CD4-positive, alpha-beta T cell treated with Interleukin-2 at 100 ng/mL for 4 hours (primary cell): ENCODE measurements around the gene PPP1R8.
"Not testable (repeated sequence)": the region's sequence is repeated elsewhere in the genome, so short reads cannot be mapped to it uniquely, and the experiment has no call there.

Source experiments
- DNase-seq: peaks from one replicate; pipeline ENCODE4 v3.0.0-alpha.2; 2020; ENCODE audit warnings: low spot score

PPP1R8 gene

GRCh38 chr1:27830621-27831440, at the start of gene PPP1R8:
Gene PPP1R8, plus strand, starts transcription at chr1:27830782. Its CDS starts 54 bp downstream, at chr1:27830836.
- peak; percentile 89 for DNase-seq

- DNase-seq, result no peak
Measured at GRCh38 chr1:27782950-27783349, 47.6 kb upstream of the PPP1R8 start.

DNA sequence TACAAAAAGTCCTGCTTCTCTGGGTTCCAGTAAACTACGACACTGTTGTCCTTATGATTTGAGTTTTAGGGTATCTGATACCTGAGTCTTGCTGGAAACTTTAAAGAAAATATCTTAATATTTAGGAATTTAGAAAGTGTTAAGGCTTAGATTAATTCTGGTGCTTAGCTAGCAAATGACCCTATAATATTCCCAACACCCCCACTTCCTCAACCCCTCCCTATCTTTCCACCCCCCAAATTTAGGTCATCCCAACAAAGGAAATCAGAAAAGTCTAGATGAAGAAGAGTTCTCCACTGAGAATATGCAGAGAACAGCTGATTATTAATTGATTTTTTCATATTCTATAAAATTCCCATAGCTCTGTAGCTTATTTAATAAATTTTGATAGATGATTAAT, 45.9 kb upstream of the PPP1R8 start:
- no peak for DNase-seq

DNA sequence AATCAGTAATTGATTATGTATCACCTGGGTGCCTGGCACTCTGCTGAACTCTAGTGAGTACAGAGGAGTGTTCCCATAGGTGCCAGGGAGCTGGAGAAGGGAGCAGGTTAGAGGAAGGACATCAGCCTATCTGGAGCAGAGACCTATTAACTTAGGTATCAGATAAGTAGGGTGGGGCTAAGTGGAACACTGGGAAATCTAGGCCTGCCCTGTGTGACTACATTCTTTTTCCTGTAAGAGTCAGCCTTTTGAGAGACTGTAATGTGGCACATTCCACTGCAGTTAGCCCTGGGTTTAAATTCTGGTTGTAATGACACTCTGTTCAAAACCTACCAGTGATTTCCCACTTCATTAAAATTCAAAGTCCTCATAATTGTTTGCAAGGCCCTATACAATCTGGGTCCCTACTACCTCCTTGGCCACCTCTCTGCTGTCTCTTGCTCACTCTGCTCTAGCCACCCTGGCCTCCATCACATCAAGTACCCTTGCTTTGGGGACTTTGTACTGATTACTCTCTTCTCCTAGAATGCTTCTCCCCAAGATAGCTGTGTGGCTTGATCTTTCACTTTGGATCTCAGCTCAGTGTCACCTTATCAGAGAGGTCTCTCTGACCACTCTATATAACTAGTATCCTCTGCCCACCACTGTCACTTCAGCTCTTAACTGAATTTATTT, 44.7 kb upstream of the PPP1R8 start:
- DNase-seq, result no peak

- no peak for DNase-seq
Measured at GRCh38 chr1:27787895-27788294, 42.7 kb upstream of the PPP1R8 start.

DNA sequence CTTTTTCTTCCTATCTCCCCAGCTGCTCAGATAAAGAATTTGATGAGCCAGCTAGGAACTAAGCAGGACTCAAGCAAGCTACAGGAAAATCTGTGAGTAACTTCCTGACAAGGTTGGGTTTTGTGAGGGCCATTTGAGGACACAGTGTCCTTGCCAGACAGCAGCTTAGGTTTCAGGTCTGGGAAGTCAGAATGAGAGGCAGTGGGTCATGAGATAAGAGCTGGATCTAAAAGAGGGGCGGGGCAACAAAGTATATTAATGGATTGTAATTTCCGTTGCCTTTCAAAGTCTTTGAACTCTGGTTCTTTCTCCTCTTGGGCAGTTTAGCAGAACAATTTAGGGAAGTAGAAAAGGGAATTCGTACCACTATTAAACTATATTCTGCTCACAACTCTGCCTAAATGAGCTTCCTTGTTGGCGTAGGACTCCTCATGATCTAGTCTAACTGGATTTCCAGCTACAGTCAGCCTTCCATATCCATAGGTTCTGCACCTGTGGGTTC, 41.0 kb upstream of the PPP1R8 start:
- DNase-seq, result no peak

- not testable (repeated sequence) for DNase-seq
Measured at GRCh38 chr1:27790270-27790669, 40.3 kb upstream of the PPP1R8 start.

DNA sequence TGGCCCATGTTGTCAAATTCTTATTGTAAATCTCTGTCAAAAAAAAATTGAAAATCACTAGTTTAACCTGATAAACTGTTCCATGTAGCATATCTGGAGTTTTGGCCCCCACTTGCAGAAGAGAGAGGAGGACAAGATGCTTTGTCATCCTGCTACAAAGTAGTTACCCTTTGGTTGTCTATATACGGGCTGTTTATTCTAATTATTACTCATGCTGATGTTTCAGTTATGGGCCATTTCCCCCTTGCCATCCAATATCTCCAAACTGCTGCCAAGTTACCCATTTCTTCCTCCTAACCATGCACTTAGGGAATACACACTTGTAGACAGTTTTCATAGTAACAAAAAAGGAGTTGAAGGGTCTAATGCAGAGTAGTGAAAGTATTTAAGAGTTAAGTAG, 35.0 kb upstream of the PPP1R8 start:
- no peak for DNase-seq

DNA sequence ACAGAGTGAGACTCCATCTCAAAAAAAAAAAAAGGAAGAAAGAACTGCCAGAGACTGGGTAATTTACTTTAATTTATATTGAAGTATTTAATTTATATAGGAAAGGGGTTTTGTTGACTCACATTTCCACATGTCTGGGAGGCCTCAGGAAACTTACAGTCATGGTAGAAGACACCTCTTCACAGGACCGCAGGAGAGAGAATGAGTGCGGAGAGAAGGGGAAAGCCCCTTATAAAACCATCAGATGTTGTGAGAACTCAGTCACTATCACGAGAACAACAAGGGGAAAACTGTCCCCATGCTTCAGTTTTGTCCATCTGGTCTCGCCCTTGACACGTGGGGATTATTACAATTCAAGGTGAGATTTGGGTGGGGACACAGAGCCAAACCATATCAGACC, 25.8 kb upstream of the PPP1R8 start:
- no peak for DNase-seq

DNA sequence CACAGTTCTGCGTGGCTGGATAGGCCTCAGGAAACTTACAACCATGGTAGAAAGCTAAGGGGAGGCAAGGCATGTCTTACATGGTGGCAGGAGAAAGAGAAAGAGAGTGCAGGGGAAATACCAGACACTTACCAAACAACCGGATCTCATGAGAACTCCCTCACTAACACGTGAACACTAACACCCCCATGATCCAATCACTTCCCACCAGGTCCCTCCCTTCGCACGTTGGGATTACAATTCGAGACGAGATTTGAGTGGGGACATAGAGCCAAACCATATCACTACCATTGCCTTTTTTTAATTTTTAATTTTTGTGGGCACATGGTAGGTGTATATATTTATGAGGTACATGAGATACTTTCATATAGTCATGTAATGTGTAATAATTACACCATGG, 23.8 kb upstream of the PPP1R8 start:
- no peak for DNase-seq

GRCh38 chr1:27807385-27807784, 23.2 kb upstream of the PPP1R8 start:
- DNase-seq, result no peak

DNA sequence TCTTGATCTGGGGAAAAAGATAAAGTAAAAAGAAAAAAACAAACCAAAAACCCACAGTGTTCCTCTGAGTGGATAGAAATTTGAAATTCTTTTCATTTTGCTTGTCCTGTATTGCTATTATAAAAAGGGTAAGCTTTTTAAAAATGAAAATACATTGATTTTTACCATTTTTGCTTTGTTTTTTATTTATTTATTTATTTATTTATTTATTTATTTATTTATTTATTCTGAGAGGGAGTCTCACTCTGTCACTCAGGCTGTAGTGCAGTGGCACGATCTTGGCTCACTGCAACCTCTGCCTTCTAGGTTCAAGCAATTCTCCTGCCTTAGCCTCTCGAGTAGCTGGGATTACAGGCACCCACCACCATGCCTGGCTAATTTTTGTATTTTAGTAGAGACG, 22.5 kb upstream of the PPP1R8 start:
- not testable (repeated sequence) for DNase-seq

DNA sequence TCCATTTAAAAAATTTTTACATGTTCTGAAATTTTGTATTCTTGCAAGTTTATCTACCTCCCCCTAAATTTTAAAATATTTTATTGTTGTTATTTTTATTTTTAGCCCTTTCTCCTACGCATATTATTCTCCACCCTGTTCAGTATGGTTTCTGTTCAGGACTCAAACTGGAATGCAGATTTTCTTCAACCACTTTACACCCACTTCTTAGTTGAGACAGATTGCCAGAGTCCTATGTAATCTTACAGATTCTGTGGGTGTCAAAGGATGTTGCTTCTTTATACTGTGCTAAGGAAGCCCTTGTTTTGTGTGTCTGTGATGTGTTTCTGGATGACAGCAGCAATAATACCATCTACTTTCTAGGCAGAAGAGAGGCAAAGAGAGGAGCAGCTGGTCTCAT, 20.7 kb upstream of the PPP1R8 start:
- no peak for DNase-seq

DNA sequence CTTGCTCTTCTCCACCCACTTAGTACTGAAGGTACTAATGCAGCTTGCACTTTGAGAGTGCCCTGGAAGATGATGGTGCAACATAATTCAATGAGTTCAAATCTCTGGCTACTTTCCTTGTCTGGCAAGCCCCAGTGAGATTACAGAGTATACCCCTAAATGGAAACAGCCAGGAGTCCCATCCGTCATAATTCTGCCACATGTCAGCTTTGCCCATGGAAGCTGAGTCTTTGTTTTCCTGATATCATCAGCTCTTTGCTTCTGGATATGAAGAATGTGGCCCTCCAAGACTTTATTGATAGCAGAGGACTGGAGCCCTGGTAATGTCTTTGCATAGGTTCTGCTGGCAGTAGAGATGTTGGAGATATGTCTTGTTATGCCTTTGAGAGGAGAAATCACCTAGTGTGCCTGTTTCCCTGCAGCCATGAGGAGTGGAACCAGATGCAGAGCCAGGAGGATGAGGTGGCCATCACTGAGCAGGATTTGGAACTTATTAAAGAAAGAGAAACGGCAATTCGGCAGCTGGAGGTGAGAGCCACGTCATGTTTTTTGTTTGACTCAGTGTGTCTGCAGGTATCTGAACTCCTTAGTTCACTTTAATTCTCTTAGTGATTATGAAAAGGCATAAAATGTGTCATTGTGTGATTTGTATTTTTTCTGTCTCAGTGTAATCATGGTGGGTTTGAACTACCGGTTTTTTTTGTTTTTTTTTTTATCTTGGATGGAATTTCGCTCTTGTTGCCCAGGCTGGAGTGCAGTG, 18.7 kb upstream of the PPP1R8 start:
- no peak for DNase-seq

GRCh38 chr1:27816921-27817630, 13.5 kb upstream of the PPP1R8 start:
- no peak for DNase-seq

DNA sequence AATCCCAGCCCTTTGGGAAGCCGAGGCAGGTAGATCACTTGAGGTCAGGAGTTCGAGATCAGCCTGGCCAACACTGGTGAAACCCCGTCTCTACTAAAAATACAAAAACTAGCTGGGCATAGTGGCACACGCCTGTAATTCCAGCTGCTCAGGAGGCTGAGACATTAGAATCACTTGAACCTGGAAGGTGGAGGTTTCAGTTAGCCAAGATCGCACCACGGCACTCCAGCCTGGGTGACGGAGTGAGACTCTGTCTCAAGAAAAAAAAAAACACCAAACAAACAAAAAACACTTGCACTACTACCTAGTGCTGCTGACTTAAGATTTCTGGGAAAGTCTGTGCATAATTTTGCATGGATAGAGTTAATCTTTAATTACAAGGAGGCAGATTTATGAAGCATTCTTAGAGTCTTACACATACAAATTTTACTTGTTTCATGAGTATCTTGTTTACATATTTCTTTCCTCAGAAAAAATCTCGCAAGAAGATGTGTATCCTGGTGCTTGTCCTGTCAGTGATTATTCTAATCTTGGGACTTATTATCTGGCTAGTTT, 8.7 kb upstream of the PPP1R8 start:
- DNase-seq, result no peak

DNA sequence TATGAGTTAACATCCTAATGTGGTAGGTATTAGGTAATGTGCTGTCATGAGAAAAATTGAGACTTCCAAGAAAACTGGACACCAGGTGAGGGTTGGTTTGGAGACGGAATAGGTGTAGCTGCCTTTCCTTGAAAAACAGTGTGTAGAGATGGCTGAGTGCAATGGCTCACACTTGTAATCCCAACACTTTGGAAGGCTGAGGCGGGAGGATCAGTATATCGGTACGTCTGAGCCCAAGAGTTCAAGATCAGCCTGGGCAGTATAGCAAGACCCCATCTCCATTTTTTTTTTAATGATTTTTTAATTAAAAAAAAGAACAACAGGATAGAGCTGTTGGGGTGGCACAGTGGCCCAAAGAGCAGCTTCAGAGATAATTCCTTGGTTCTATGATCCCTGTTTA, 6.8 kb upstream of the PPP1R8 start:
- DNase-seq, result no peak

- DNase-seq, result no peak
Measured at GRCh38 chr1:27824411-27824810, 6.2 kb upstream of the PPP1R8 start.

DNA sequence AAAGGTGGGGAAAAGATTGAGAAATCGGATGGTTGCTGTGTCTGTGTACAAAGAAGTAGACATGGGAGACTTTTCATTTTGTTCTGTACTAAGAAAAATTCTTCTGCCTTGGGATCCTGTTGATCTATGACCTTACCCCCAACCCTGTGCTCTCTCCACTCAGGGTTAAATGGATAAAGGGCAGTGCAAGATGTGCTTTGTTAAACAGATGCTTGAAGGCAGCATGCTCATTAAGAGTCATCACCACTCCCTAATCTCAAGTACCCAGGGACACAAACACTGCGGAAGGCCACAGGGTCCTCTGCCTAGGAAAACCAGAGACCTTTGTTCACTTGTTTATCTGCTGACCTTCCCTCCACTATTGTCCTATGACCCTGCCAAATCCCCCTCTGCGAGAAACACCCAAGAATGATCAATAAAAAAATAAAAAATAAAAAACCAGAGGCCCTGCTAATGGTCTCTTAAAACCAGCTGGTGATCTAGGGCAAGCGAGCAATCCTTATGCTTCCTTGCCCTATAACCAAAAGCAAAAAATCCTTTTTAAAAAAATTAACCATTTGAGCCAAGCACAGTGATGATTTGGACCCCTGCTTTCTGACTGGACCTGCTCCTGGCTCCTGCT, 1.1 kb upstream of the PPP1R8 start:
- not testable (repeated sequence) for DNase-seq

DNA sequence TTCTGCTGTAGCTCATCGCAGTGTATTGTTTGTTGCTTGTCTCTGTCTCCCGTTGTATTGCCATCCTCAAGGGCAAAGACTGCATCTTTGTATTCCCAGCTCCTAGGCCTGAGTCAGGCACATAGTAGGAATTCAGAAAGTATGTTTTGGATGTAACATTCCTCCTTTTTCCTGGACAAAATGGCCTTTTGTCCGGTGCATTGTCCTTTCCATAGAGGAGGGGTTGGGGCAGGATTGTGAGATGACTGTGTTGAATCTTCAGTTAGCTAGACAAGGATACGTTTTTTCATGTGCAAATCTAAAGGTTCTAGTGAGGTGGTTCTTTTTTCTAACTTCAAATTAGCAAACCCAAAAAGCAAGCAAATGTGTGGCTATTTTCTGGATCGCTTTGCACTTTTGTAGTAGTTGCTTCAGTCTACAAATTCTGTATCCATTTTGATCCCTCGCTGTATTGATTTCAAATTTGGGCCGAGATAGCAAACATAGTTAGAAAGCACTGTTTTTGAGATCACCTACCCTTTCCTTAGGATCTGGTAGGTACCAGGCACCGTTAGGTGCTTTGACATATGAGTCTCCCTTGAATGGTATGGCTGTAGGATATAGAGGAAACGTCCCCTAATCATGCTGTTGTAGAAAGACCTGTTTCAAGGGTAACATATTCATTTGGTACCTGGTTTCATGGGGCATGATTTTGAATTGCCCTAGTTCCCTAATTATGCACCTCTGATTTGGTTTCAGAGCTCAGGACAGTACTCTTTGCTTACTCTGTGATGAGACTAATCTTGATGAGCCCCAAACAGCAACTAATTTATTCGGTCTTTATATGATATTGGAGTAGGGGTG, 1.2 kb downstream of the PPP1R8 start:
- no peak for DNase-seq
